Measurements from ENCODE around the gene SDF4. TPM values are rescaled to one million over a fixed set of nuclear protein-coding genes. Genes with fewer than 3 reads are reported as not detected.

The SDF4 gene
- total RNA-seq, 4 donors from 2014 or later, result 51.0 to 94.2 (median 79.4) TPM

GRCh38 chr1:1246577-1247340, 15.0 kb upstream of the SDF4 start, which contains the start of gene C1QTNF12:
TSS of gene C1QTNF12 (minus strand) at chr1:1246722. CDS start at chr1:1246690, 32 bp downstream.
- no peak for ATAC-seq
- H3K4me1 ChIP-seq, result no peaks in the 10 kb centered on the region
- no peaks in the 10 kb centered on the region for H3K9me3 ChIP-seq
- H3K4me3 ChIP-seq, result no peak within 1 kb of the TSS
- H3K36me3 ChIP-seq, result no peaks in the 10 kb centered on the region
- intact Hi-C loops (cut with DNase I; ENCODE audit: low total_unique reads), result no loop called here
- DNase-seq, result no peak
- in situ Hi-C loops (cut with MboI; ENCODE audit: low sequenced_read_pairs in 4 of 4), result no loop called here
- TF ChIP-seq POLR2A (IDR thresholded peaks at IDR 0.05) (no peak), CTCF (IDR thresholded peaks at IDR 0.05 in 4 of 5, conservative IDR thresholded peaks at IDR 0.05 in 1 of 5) (no peak)
- H3K27ac ChIP-seq, result no peak within 1 kb of the TSS
- peaks cover 16 to 24% (median 21%) of the 10 kb centered on the region in 3 donors for H3K27me3 ChIP-seq

- intact Hi-C loops (cut with DNase I; ENCODE audit: low total_unique reads) (no loop called here), in situ Hi-C loops (cut with MboI; ENCODE audit: low sequenced_read_pairs in 4 of 4) (no loop called here)
- ATAC-seq (no peak), DNase-seq (no peak)
- TF ChIP-seq CTCF (IDR thresholded peaks at IDR 0.05 in 4 of 5, conservative IDR thresholded peaks at IDR 0.05 in 1 of 5) (no peak), POLR2A (IDR thresholded peaks at IDR 0.05) (no peak)
- no peak overlapping the region for H3K4me3 ChIP-seq
- peaks cover 16 to 24% (median 21%) of the 10 kb centered on the region in 3 donors for H3K27me3 ChIP-seq
- no peaks in the 10 kb centered on the region for H3K36me3 ChIP-seq
- H3K9me3 ChIP-seq, result no peaks in the 10 kb centered on the region
- H3K27ac ChIP-seq, result no peak overlapping the region
- H3K4me1 ChIP-seq, result no peaks in the 10 kb centered on the region
Measured at GRCh38 chr1:1245817-1246576, 14.2 kb upstream of the SDF4 start.

GRCh38 chr1:1245178-1245816, 13.5 kb upstream of the SDF4 start:
- intact Hi-C loops (cut with DNase I; ENCODE audit: low total_unique reads), result no loop called here
- H3K27me3 ChIP-seq, result peaks cover 16 to 25% (median 21%) of the 10 kb centered on the region in 3 donors

More at GRCh38 chr1:1245178-1245816, 13.5 kb upstream of the SDF4 start:
- H3K4me3 ChIP-seq, result no peak overlapping the region
- DNase-seq (no peak), ATAC-seq (no peak)
- H3K27ac ChIP-seq, result no peak overlapping the region
- TF ChIP-seq POLR2A (IDR thresholded peaks at IDR 0.05) (no peak), CTCF (IDR thresholded peaks at IDR 0.05 in 4 of 5, conservative IDR thresholded peaks at IDR 0.05 in 1 of 5) (no peak)
- H3K36me3 ChIP-seq, result no peaks in the 10 kb centered on the region
- no peaks in the 10 kb centered on the region for H3K4me1 ChIP-seq
- in situ Hi-C loops (cut with MboI; ENCODE audit: low sequenced_read_pairs in 4 of 4), result no loop called here
- no peaks in the 10 kb centered on the region for H3K9me3 ChIP-seq

All from gastrocnemius medialis (tissue), 4 donors.